OCI-LY7 (cell line): ENCODE measurements around the gene SYT2. TPM values are rescaled to one million over a fixed set of nuclear protein-coding genes. Genes with fewer than 3 reads are reported as not detected.

Source experiments
- BruUV-seq: library from RNA; stranded (reverse); fragments of 400-500 nt; replicated peaks from 2 replicates; lab custom pipeline; 2021; lab: Mats Ljungman, UMichigan
- CTCF ChIA-PET: fragments of 300-600 bp; sonication (Branson Sonifier 250); formaldehyde crosslinking; loops from one replicate; lab custom pipeline; 2022; ENCODE audit warnings: antibody characterized with exemption; ENCODE audit not compliant: unreplicated experiment; lab: Charles Lee
- POLR2A ChIA-PET: fragments of 300-600 bp; sonication (Branson Sonifier 250); formaldehyde crosslinking; loops from one replicate; lab custom pipeline; 2022; ENCODE audit warnings: antibody characterized with exemption; lab: Charles Lee
- DNase-seq: peaks from one replicate; pipeline ENCODE4 v3.0.0-alpha.2; 2015; ENCODE audit warnings: low spot score
- H2AFZ ChIP-seq: fragments of 200-600 bp; sonication (generic), shearing (Covaris generic); 2 replicates; pipeline ENCODE4 v1.6.1; 2014; ENCODE audit warnings: mild to moderate bottlenecking, antibody characterized with exemption, low read length, moderate library complexity
- H3K27ac ChIP-seq: fragments of 200-600 bp; sonication (generic); 2 replicates; pipeline ENCODE4 v1.5.1; 2014; ENCODE audit warnings: mixed run types, low read depth, mild to moderate bottlenecking, moderate library complexity, low read length, inconsistent platforms; ENCODE audit not compliant: poor library complexity, severe bottlenecking
- H3K36me3 ChIP-seq: fragments of 200-600 bp; sonication (generic); 2 replicates; pipeline ENCODE4 v1.6.1; 2014; ENCODE audit warnings: mild to moderate bottlenecking, antibody characterized with exemption, low read length, moderate library complexity, mixed read lengths; ENCODE audit not compliant: insufficient read depth
- H3K4me1 ChIP-seq: fragments of 200-600 bp; sonication (generic); 2 replicates; pipeline ENCODE4 v1.5.1; 2014; ENCODE audit warnings: mild to moderate bottlenecking, low read length; ENCODE audit not compliant: insufficient read depth, poor library complexity, severe bottlenecking
- H3K4me2 ChIP-seq: fragments of 200-600 bp; sonication (generic); 2 replicates; pipeline ENCODE4 v1.6.1; 2014; ENCODE audit warnings: mild to moderate bottlenecking, low read length
- H3K4me3 ChIP-seq: fragments of 200-600 bp; sonication (generic); 2 replicates; pipeline ENCODE4 v1.5.1; 2014; ENCODE audit warnings: mild to moderate bottlenecking, low read depth, low read length; ENCODE audit not compliant: poor library complexity, severe bottlenecking
- H3K79me2 ChIP-seq: fragments of 200-600 bp; sonication (generic); 2 replicates; pipeline ENCODE4 v1.6.1; 2016; ENCODE audit warnings: low read depth, mild to moderate bottlenecking, low read length, moderate library complexity, mixed read lengths; ENCODE audit not compliant: insufficient read depth
- H3K9me2 ChIP-seq: fragments of 200-600 bp; sonication (generic); 2 replicates; pipeline ENCODE4 v1.6.1; 2016; ENCODE audit warnings: mild to moderate bottlenecking, low read length, mixed read lengths; ENCODE audit not compliant: insufficient read depth
- H3K9me3 ChIP-seq: fragments of 200-600 bp; sonication (generic); 2 replicates; pipeline ENCODE4 v1.6.1; 2014; ENCODE audit warnings: mild to moderate bottlenecking, mixed run types, low read length, mixed read lengths
- H4K20me1 ChIP-seq: fragments of 200-600 bp; sonication (generic); 2 replicates; pipeline ENCODE4 v1.6.1; 2014; ENCODE audit warnings: mild to moderate bottlenecking, antibody characterized with exemption, low read length, moderate library complexity, mixed read lengths; ENCODE audit not compliant: insufficient read depth
- EZH2phosphoT487 ChIP-seq: fragments of 200-600 bp; sonication (generic); IDR thresholded peaks from 2 replicates; pipeline ENCODE4 v1.6.1; 2018; ENCODE audit warnings: low read depth, borderline replicate concordance, mild to moderate bottlenecking, mixed run types, antibody characterized with exemption, low read length, moderate library complexity, mixed read lengths
- intact Hi-C: fragments of 100-400 bp; cut with micrococcal nuclease; formaldehyde crosslinking; loops from one replicate; pipeline ENCODE4 v1.10.0; 2022; ENCODE audit not compliant: unreplicated experiment
- total RNA-seq, 2 experiments: library from RNA; depleted of rRNA in 1 of 2; stranded (reverse); fragments of >200 nt in 1 of 2; shearing (Covaris generic) in 1 of 2; gene quantifications; 2 replicates each; pipeline ENCODE4 v1.2.3, GENCODE V29; 2014 to 2022
- TF ChIP-seq, protein P1 (sequence below): fragments of 200-600 bp; sonication (generic); conservative IDR thresholded peaks from 2 replicates; pipeline ENCODE4 v1.5.1; 2014; ENCODE audit warnings: mild to moderate bottlenecking, antibody characterized with exemption, low read length, moderate library complexity, mixed read lengths

SYT2 gene
- total RNA-seq, 2 experiments from 2014 or later: not detected

DNA sequence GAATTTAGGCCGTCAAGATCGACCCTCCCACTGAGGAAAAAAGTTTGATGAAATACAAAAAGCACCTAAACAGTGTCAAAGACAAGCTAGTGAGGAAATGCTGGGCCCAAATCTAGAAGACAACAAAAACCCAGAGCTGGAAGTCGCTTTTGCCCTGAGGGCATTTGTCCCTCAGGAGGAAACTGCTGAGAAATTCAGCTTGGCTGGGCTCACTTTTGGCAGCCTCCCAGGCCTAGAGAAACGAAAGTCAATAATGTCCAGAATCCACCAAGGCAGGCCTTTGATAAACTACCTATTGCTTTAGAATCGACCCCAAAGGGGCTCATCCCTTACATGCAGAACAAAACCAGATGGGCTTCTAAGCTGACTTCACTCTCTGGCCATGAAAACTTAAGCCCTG is 38.9 kb downstream of the SYT2 start:
- Histone ChIP-seq H3K27ac (no peak overlapping the region), H4K20me1 (no peaks in the 10 kb centered on the region), H3K9me3 (no peaks in the 10 kb centered on the region), H3K36me3 (no peaks in the 10 kb centered on the region), H3K4me1 (no peaks in the 10 kb centered on the region), H3K4me2 (no peak overlapping the region), H3K9me2 (no peaks in the 10 kb centered on the region), H3K4me3 (no peak overlapping the region), H2AFZ (no peak overlapping the region), H3K79me2 (no peaks in the 10 kb centered on the region)
- BruUV-seq: no TSS peak
- TF ChIP-seq EZH2phosphoT487: no peak
- TF ChIP-seq, protein P1, sequence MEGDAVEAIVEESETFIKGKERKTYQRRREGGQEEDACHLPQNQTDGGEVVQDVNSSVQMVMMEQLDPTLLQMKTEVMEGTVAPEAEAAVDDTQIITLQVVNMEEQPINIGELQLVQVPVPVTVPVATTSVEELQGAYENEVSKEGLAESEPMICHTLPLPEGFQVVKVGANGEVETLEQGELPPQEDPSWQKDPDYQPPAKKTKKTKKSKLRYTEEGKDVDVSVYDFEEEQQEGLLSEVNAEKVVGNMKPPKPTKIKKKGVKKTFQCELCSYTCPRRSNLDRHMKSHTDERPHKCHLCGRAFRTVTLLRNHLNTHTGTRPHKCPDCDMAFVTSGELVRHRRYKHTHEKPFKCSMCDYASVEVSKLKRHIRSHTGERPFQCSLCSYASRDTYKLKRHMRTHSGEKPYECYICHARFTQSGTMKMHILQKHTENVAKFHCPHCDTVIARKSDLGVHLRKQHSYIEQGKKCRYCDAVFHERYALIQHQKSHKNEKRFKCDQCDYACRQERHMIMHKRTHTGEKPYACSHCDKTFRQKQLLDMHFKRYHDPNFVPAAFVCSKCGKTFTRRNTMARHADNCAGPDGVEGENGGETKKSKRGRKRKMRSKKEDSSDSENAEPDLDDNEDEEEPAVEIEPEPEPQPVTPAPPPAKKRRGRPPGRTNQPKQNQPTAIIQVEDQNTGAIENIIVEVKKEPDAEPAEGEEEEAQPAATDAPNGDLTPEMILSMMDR: no peak
- intact Hi-C loops: no loop called here
- ChIA-PET CTCF (interaction anchor here (0.5 kb wide), 1 partner anchor 847 kb away, joined by 3 read pairs; no protein-coding TSS in a partner anchor), POLR2A (no interaction called here)
- DNase-seq: no peak

DNA sequence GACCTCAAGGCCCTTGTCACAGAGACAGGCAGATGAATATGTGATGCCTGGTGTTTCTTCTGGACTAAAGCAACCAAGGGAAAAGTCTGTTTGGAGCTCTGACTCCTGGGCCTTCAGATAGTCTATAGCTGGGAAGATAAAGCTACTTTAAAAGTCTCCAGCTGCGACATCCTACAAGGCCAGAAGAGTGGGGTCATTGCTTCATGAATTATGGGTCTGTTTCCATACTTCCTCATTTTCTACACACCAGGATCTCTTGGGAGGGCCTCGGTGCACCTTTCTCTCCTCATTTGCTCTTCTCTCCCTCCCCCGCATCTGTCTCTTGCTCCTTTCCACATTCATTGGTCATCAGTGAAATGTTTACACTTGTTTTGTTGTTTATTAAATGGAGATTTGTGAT is 44.8 kb downstream of the SYT2 start:
- CTCF ChIA-PET: no interaction called here

DNA sequence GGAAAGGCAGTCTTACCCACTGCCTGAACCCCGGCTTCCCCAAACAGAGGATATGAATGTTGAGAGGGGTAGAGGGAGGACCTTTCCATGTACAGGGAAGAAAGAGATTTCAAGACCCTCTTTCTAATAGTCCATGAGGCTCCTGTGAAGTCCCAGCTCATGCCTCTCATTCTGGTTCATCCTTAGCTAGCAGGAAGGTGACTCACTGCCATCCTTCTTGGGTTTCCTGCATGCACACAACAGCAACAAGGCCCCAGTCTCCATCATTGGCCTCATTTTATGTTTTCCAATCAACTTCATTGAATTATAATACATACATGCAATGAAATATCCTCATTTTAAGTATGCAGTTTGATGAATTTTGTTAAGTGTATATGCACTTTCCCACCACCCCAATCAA is 46.2 kb downstream of the SYT2 start:
- no TSS peak for BruUV-seq
- Histone ChIP-seq H3K36me3 (no peaks in the 10 kb centered on the region), H3K27ac (no peak overlapping the region), H3K4me3 (no peak overlapping the region), H3K9me3 (no peaks in the 10 kb centered on the region), H3K79me2 (no peaks in the 10 kb centered on the region), H3K4me2 (no peak overlapping the region), H3K9me2 (no peaks in the 10 kb centered on the region), H3K4me1 (no peaks in the 10 kb centered on the region), H4K20me1 (no peaks in the 10 kb centered on the region), H2AFZ (no peak overlapping the region)
- TF ChIP-seq, protein P1: no peak
- TF ChIP-seq EZH2phosphoT487: no peak
- ChIA-PET POLR2A (no interaction called here), CTCF (no interaction called here)
- intact Hi-C loops: no loop called here
- DNase-seq: no peak

More for the DNA sequence above, 44.8 kb downstream of the SYT2 start:
- POLR2A ChIA-PET: no interaction called here
- no peak for DNase-seq
- Histone ChIP-seq H3K4me2 (no peak overlapping the region), H3K4me1 (no peaks in the 10 kb centered on the region), H3K79me2 (no peaks in the 10 kb centered on the region), H3K36me3 (no peaks in the 10 kb centered on the region), H2AFZ (no peak overlapping the region), H3K4me3 (no peak overlapping the region), H4K20me1 (no peaks in the 10 kb centered on the region), H3K9me2 (no peaks in the 10 kb centered on the region), H3K27ac (no peak overlapping the region), H3K9me3 (no peaks in the 10 kb centered on the region)
- TF ChIP-seq EZH2phosphoT487: no peak
- TF ChIP-seq, protein P1: no peak
- BruUV-seq: no TSS peak
- intact Hi-C loops: no loop called here
